HTR-8/SVneo (cell line): ENCODE results near the gene SH2D3A.
A peak's percentile ranks its signal among the peaks of the same experiment; 100 is the strongest.
"Not testable (repeated sequence)": the region's sequence is repeated elsewhere in the genome, so short reads cannot be mapped to it uniquely, and the experiment has no call there.

ENCODE experiments used
- DNase-seq: peaks from one replicate; pipeline ENCODE4 v3.0.0; 2011; ENCODE audit warnings: low spot score, mixed read lengths; ENCODE audit not compliant: insufficient read length
- FAIRE-seq: peaks from 2 replicates; lab custom pipeline; 2011; peaks lifted over from hg19 to GRCh38; lab: Jason Lieb, UNC

The SH2D3A gene

GRCh38 chr19:6790194-6791128 is 23.2 kb upstream of the SH2D3A start:
- no peak for FAIRE-seq

GRCh38 chr19:6788896-6789295 is 21.7 kb upstream of the SH2D3A start:
- no peak for FAIRE-seq
- DNase-seq, result no peak

More at GRCh38 chr19:6790194-6791128, 23.2 kb upstream of the SH2D3A start:
- DNase-seq, result no peak

GRCh38 chr19:6787393-6787792 is 20.2 kb upstream of the SH2D3A start:
- FAIRE-seq (no peak), DNase-seq (no peak)

GRCh38 chr19:6779206-6779605 is 12.0 kb upstream of the SH2D3A start:
- DNase-seq, result no peak

GRCh38 chr19:6778386-6778785 is 11.2 kb upstream of the SH2D3A start:
- DNase-seq (no peak), FAIRE-seq (no peak)

More at GRCh38 chr19:6779206-6779605, 12.0 kb upstream of the SH2D3A start:
- no peak for FAIRE-seq

- FAIRE-seq, result no peak
- DNase-seq, result no peak
These were observed 10.2 kb upstream of the SH2D3A start for GRCh38 chr19:6777434-6777833.

GRCh38 chr19:6776999-6777398 is 9.8 kb upstream of the SH2D3A start:
- DNase-seq, result no peak
- no peak for FAIRE-seq

GRCh38 chr19:6776045-6776444 is 8.8 kb upstream of the SH2D3A start:
- peak; percentile 16 for FAIRE-seq
- DNase-seq, result not testable (repeated sequence)

GRCh38 chr19:6774821-6775707 is 7.8 kb upstream of the SH2D3A start:
- no peak for DNase-seq
- FAIRE-seq, result no peak

- no peak for DNase-seq
- FAIRE-seq, result no peak
These were observed 6.2 kb upstream of the SH2D3A start for GRCh38 chr19:6773323-6773931.

GRCh38 chr19:6772866-6773322 is 5.7 kb upstream of the SH2D3A start:
- no peak for FAIRE-seq
- no peak for DNase-seq

GRCh38 chr19:6772028-6772865 is 5.0 kb upstream of the SH2D3A start, which contains the start of gene VAV1:
Gene VAV1 (plus strand): TSS chr19:6772708. CDS start chr19:6772808, 100 bp downstream.
- DNase-seq, result no peak
- FAIRE-seq, result no peak

GRCh38 chr19:6771648-6772027 is 4.4 kb upstream of the SH2D3A start:
- FAIRE-seq, result not testable (repeated sequence)

GRCh38 chr19:6769006-6769619 is 1.9 kb upstream of the SH2D3A start:
- DNase-seq (no peak), FAIRE-seq (no peak)

More at GRCh38 chr19:6771648-6772027, 4.4 kb upstream of the SH2D3A start:
- DNase-seq, result not testable (repeated sequence)

GRCh38 chr19:6768236-6768785 is 1.1 kb upstream of the SH2D3A start:
- no peak for FAIRE-seq
- no peak for DNase-seq

GRCh38 chr19:6767081-6767356 is 216 bp downstream of the SH2D3A start:
- FAIRE-seq, result no peak
- DNase-seq, result no peak

GRCh38 chr19:6766357-6767080 is 716 bp downstream of the SH2D3A start:
- DNase-seq (no peak), FAIRE-seq (no peak)

- FAIRE-seq, result no peak
- no peak for DNase-seq
These were observed 1.4 kb downstream of the SH2D3A start for GRCh38 chr19:6765738-6766356.
